ENCODE data around the gene C19orf44.
"Not testable (repeated sequence)": the region's sequence is repeated elsewhere in the genome, so short reads cannot be mapped to it uniquely, and the experiment has no call there.

Gene C19orf44

DNA sequence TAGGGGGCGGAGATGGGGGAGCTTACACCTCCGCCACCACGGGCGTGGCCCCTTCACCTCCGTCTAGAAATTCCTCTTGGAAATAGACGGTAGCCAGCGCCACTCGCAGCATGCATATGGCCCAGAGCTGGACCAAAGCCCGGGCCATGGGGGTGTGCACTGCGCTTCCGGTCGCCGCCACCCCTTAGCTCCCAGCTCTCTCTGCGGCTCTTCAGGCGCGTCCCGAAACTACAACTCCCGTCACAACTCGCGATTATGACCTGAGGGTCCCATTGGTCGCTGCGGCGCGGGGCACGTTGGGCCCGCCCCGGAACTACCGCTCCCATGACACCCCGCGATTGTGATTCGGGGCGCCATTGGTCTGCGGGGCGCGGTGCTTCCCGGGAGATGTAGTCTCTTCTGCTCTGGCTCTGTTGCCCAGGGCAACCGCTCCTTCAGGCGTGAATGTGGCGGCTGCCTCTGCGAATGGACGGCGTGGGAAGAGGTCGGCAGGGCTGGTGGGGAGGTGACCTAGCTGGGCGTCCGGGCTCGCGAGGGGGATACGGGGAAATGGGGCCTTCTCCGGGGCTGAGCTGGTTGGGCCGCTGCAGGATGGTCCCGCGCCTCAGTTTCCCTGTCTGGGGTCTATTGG, at the start of gene C19orf44, which contains the start of gene CALR3:
TSS of gene C19orf44 (plus strand) at position 413 of the 631 bp plus-strand sequence. CDS start 4,399 bp downstream, outside the sequence.
TSS of gene CALR3 (minus strand) at position 186 of the 631 bp plus-strand sequence. CDS start at position 148, 38 bp downstream.
- peak; percentile 93 for DNase-seq (ENCODE audit: low read depth)

DNA sequence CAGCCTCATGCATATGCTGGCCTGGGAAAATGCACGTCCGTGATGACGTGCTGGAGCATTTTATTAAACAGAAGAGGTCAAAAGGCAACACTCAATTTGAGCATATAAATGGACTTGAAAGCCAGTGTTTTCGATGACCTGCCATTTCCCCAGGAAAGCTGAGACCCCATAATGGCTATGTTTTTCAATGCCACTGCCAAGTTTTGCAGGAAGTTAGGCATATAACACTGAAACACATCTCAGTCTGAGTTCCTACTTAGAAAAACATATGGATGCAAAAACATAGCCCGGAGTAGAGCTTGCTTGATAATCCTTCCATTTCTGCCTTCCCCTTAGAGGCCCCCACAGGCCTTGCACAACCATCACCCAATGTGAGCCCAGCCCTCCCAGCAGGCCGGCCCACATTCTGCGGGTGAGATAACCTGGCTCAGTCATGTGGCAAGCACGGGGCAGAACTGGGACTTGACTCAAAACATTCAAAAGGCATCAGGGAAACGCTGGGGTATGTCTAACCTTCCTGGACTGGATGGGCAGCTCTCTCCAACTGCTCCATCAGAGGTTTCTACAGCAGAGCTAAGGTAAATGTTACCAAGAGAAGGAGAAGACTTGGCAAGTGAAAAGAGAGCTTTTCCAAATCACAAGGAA, 49.3 kb upstream of the C19orf44 start:
- DNase-seq (ENCODE audit: low read depth) = no peak

GRCh38 chr19:16448872-16449271, 47.3 kb upstream of the C19orf44 start:
- not testable (repeated sequence) for DNase-seq (ENCODE audit: low read depth)

DNA sequence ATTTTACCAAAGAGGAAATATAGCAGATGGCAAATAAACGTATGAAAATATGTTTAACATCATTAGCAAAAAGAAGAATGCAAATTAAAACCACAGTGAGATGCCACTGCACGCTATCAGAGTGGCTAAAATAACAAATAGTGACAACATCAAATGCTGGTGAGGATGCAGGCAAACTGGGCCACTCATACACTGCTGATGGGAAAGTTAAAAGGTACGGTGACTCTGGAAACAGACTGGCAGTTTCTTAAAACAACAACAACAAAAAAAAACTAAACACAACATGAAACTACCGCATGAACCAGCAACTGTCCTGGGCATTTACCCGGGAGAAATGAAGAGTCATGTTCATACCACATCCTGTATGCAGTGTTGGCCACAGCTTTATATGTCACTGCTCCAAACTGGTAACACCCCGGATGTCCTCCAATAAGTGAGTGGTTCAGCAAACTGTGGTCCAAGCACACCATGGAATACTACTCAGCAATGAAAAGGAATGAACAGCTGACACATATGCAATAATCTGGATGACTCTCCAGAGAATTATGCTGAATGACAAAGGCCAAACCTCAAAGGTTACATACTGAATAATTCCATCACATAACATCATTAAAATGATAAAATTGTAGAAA, 46.7 kb upstream of the C19orf44 start:
- DNase-seq (ENCODE audit: low read depth) = no peak

- no peak for DNase-seq (ENCODE audit: low read depth)
Measured at GRCh38 chr19:16452325-16452724, 43.9 kb upstream of the C19orf44 start.

GRCh38 chr19:16454351-16454918, 41.8 kb upstream of the C19orf44 start:
- no peak for DNase-seq (ENCODE audit: low read depth)

DNA sequence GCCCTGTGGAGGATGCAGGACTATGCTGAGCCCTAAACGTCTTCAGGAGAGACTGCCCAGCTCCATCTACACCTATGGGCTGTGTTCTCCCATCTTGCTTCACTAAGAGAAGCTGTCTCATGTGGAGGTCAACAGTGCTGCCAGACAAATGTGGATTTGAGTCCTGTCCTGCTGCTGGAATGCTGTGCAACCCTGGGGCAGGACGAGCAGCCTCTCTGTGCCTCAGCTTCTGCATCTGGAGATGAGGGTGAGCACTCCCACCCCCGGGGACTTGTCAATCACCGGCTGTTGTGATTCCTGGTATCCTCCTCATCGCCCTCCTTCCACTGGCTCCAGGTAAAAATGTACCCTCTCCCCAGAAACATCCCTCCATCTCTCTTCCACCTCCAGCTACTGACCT, 40.7 kb upstream of the C19orf44 start:
- no peak for DNase-seq (ENCODE audit: low read depth)

DNA sequence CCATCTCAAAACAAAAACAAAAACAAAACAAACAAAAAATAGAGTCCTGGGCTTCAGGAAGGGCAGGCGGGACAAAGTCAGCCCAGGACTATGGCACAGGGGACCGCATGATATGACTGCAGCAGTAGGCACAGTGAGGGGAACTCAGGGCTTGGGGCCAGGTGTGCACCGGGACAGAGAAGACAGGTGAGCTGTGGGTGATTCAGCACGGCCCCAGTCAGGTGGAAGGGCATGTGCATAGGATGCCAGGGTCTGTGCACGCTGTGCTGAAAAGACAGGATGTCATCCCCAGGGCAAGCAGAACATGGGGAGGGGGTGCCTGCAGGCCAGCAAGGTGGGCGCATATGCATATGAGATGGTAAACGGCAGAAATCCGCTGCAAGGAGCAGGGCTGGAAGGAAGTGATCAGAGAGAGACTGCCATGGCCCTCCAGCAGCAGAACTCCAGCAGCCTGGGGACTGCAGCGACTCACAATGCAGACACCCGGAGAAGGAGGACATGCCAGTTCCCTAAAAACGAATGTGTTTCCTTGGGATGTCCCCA, 39.5 kb upstream of the C19orf44 start:
- DNase-seq (ENCODE audit: low read depth) = no peak

DNA sequence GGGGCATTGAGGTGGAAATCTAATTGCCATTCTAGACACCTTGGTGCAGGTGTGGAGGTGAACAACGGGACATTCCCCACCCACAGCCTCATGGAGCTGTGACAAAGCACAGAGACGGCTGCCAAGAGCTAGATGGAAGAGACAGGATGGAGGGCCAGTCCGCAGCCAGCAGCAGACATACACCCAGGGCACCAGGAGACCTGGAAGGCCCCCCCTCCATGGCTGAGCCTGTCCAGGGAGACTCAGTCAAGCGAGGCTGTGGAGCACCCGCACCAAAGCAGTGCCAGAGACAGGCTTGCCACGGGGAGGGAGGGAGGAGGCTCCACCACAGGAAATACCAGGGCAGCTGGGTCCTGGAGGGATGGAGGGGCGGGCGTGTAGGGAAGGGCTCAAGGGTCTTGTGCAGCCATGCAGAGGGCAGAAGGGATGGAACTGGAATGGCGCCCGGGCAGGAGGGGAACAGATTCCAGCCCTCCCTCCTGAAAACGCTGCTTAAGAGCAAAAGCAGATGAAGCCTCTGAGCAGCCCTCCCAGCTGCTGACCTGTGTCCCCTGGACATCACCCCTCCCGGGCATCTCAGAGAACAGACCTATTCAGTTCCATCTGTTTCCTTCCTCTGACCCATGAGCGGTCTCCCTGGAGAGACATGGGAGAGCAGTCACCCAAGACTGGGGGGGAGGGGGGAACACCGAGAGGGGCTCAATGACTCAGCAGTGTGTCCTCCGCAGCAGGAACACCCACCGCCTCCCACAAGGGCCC, 38.8 kb upstream of the C19orf44 start:
- no peak for DNase-seq (ENCODE audit: low read depth)

DNA sequence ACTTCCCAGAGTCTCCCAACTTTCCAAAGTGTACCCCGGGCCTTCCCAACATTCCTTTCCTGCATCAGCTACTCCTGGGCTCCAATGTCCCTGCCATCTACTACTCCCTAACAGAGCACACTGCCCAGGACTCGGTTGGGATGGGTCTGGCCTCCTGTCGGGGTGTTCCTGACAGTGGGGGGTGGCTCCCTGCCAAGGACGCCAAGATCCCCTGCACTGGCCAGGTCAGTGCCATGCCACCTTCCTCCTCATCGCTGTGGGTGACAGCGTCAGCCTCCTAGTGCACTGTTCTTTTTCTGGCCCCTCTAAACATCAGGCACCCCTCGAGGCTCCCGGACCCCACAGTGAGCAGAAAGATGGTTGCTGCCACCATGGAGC, 38.3 kb upstream of the C19orf44 start:
- no peak for DNase-seq (ENCODE audit: low read depth)

DNA sequence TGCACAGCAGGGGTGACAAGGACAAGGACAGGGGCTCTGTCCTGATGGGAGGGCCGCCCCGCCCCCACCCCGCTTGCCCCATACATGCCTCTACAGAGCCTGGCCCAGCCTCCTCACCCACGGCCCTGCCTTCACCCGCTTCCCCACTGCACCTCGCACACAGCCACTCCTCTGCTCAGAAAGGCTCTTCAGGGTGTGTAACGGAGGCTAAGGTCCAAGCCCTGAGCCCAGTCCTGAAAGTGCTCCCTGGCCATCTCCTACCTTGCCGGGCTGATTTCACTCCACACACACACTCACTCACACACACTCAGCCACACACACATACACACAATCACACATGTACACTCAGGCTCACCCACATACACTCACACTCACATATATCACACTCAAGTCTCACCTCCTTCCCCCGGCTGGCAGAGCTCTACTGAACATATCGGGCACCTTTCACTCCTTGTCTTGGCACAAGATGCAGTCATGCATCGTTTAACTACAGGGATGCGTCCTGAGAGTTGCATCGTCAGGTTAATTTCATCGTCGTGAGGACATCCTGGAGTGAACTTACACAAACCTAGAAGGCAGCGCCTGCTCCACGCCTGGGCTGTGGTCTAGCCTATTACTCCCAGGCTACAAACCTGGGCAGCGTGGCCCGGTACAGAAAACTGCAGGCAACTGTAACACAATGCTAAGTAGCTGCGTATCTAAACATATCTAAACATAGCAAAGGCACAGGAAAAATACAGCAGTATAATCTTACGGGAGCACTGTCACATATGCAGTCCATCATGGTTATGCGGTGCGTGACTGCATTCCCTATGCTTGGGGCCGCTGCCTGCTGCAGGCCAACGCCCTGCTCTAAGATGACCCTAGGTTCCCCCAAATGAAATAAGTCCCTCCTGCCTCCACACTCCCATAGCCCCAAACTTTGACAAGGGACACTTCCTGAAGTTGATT, 37.5 kb upstream of the C19orf44 start:
- DNase-seq (ENCODE audit: low read depth) = no peak

DNA sequence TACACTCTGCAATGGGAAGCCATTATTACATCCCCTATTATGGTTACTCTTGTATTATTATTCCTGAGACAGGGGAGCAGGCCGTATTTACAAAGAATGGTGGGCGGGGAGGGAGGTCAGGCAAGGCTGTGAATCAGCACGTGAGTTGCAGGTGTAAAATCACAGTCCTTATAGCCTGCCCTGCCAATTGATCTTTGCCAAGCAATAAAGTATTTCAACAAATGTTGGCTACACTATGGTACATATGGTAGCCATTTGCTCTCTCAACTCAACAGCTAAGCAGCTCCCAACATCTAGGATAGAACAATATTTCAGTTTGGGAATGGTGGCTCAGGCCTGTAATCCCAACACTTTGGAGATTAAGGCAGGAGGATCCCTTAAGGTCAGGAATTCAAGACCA, 36.5 kb upstream of the C19orf44 start:
- no peak for DNase-seq (ENCODE audit: low read depth)

DNA sequence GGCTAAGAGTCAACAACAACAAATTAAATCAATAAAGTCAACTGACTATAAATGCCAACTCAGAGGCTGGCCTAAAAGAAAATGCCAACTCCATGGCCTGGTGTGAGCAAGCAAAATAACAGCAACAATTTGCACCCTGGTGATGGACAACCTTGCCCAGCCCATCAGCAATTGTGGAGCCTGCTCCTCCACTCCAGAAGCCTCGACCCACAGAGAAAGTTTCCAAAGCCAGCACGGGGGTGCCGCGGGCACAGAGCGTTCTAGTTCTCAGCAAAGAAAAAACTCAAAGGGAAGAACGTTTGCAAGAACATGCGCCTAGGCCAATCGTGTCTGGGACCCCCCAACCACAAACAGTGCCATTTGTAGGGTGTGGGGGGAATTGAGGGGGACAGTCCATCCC, 35.7 kb upstream of the C19orf44 start:
- no peak for DNase-seq (ENCODE audit: low read depth)

- DNase-seq (ENCODE audit: low read depth) = no peak
Measured at GRCh38 chr19:16461630-16462051, 34.6 kb upstream of the C19orf44 start.

DNA sequence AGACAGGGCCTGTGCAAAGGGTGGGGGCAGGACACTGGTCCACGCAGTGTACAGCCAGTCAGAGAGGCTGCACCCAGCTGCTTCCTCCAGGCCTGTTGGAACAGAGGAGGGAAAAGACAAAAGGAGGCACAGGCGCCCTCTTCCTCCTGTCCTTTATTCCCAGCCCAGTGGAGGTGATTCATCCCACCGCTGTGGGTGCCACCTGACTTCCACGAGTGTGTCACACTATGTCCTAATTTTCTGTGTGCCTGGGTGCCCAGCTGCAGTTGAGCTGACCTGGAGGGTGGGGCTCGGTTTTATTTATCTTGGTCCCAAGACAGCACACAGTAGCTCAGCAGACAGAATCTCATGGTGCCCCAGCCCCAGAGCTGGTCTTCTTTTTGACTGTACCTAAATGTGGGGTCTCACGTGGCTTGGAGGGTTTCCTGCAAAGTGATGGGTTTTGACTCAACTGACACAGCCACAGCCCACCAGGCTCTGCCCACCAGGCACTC, 33.4 kb upstream of the C19orf44 start:
- DNase-seq (ENCODE audit: low read depth) = no peak

- no peak for DNase-seq (ENCODE audit: low read depth)
Measured at GRCh38 chr19:16463341-16463990, 32.7 kb upstream of the C19orf44 start.

- no peak for DNase-seq (ENCODE audit: low read depth)
Measured at GRCh38 chr19:16463991-16464575, 32.1 kb upstream of the C19orf44 start.

DNA sequence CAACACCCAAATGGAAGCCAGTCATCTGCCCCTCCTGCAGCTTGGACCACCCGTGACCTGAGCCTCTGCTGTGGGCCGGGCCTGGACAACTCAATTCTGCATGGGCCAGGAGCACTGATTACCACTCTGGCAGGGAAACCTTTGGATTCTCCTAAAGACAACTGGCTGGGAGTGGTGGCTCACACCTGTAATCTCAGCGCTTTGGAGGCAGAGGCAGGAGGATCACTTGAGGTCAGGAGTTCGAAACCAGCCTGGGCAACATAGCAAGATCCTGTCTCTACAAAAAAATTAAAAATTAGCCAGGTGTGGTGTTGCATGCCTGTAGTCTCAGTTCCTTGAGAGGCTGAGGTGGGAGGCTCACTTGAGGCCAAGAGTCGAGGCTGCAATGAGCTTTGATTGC, 31.0 kb upstream of the C19orf44 start:
- no peak for DNase-seq (ENCODE audit: low read depth)

- not testable (repeated sequence) for DNase-seq (ENCODE audit: low read depth)
Measured at GRCh38 chr19:16466802-16467427, 29.3 kb upstream of the C19orf44 start.

All from CMK (cell line).